ENCODE data around the gene GNAS-AS1. TPM values are rescaled to one million over a fixed set of nuclear protein-coding genes. Genes with fewer than 3 reads are reported as not detected.

The GNAS-AS1 gene
- total and polyA plus RNA-seq, 12 donors, result 0.09 to 1.00 (median 0.24) TPM; not detected in 5

DNA sequence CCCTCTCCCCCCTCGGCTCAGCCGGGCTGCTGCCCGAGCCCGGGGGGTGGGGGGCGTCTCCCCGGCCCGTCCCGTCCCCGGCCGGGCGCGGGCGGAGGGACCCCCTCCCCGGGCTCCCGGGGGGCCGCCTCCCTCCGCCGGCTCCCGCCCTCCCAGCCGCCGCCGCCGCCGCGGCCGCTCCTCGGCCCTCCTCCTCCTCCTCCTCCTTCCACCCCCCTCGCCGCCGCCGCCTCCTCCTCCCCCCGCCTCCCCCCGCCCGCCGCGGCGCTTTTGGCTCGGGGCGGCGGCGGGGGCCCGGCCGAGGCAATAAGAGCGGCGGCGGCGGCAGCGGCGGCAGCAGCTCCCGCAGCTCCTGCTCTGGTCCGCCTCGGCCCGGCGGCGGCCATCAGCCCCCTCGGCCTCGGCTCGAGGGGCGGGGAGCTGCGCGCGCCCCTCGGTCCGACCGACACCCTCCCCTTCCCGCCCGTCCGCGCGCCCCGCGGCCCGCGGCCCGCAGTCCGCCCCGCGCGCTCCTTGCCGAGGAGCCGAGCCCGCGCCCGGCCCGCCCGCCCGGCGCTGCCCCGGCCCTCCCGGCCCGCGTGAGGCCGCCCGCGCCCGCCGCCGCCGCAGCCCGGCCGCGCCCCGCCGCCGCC, 40.5 kb upstream of the GNAS-AS1 start:
- peak overlapping the region in 2 of 4 donors; percentile 38 to 78 for H3K4me3 ChIP-seq
- DNase-seq, result peak; percentile 79 to 90 (median 84)
- WGBS, 4 donors, result 0 to 2% (median 1%) methylated on average over 3 to 67 of the region's 105 CpGs; no CpG with 5 or more reads in 1 of the 4 donors

GRCh38 chr20:58890518-58891085, 39.9 kb upstream of the GNAS-AS1 start:
- peak overlapping the region; percentile 49 to 99 (median 98) for H3K27ac ChIP-seq
- H3K27me3 ChIP-seq, result no peaks in the 10 kb centered on the region
- H3K36me3 ChIP-seq (replicated peaks in 1 of 2), result no peaks in the 10 kb centered on the region
- peaks cover 28 to 31% of the 10 kb centered on the region in 2 donors for H3K4me1 ChIP-seq (replicated peaks in 1 of 2)
- intact Hi-C loops (cut with DNase I), result no loop called here
- WGBS, 4 donors, result 0 to 3% (median 1%) methylated on average over 16 to 61 of the region's 64 CpGs
- peaks cover 0 to 2% (median 0%) of the 10 kb centered on the region in 3 donors for H3K9me3 ChIP-seq (replicated peaks in 1 of 3)
- peak overlapping the region in 3 of 4 donors; percentile 8 to 78 (median 38) for H3K4me3 ChIP-seq
- DNase-seq, result peak; percentile 76 to 90 (median 83)
- TF ChIP-seq, protein P1, sequence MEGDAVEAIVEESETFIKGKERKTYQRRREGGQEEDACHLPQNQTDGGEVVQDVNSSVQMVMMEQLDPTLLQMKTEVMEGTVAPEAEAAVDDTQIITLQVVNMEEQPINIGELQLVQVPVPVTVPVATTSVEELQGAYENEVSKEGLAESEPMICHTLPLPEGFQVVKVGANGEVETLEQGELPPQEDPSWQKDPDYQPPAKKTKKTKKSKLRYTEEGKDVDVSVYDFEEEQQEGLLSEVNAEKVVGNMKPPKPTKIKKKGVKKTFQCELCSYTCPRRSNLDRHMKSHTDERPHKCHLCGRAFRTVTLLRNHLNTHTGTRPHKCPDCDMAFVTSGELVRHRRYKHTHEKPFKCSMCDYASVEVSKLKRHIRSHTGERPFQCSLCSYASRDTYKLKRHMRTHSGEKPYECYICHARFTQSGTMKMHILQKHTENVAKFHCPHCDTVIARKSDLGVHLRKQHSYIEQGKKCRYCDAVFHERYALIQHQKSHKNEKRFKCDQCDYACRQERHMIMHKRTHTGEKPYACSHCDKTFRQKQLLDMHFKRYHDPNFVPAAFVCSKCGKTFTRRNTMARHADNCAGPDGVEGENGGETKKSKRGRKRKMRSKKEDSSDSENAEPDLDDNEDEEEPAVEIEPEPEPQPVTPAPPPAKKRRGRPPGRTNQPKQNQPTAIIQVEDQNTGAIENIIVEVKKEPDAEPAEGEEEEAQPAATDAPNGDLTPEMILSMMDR (IDR thresholded peaks at IDR 0.05), result no peak
- TF ChIP-seq POLR2A (IDR thresholded peaks at IDR 0.05), result peak in 1 of 2 donors; percentile 59

More for the DNA sequence above, 40.5 kb upstream of the GNAS-AS1 start:
- Histone ChIP-seq H3K27me3 (no peaks in the 10 kb centered on the region), H3K4me1 (replicated peaks in 1 of 2) (peaks cover 33 to 34% of the 10 kb centered on the region in 2 donors), H3K36me3 (replicated peaks in 1 of 2) (no peaks in the 10 kb centered on the region), H3K27ac (peak overlapping the region; percentile 49 to 99 (median 98)), H3K9me3 (replicated peaks in 1 of 3) (no peaks in the 10 kb centered on the region)
- intact Hi-C loops (cut with DNase I), result no loop called here
- TF ChIP-seq, protein P1 (IDR thresholded peaks at IDR 0.05), result no peak
- TF ChIP-seq POLR2A (IDR thresholded peaks at IDR 0.05), result peak; percentile 92 to 94

GRCh38 chr20:58889798-58890517, 39.3 kb upstream of the GNAS-AS1 start:
- H3K4me1 ChIP-seq (replicated peaks in 1 of 2), result peaks cover 22 to 24% of the 10 kb centered on the region in 2 donors
- DNase-seq, result peak in 1 of 7 donors; percentile 52
- no peaks in the 10 kb centered on the region for H3K36me3 ChIP-seq (replicated peaks in 1 of 2)
- H3K4me3 ChIP-seq, result peak overlapping the region in 2 of 4 donors; percentile 38 to 78
- H3K27ac ChIP-seq, result peak overlapping the region in 4 of 5 donors; percentile 87 to 99 (median 98)
- no peak for TF ChIP-seq POLR2A (IDR thresholded peaks at IDR 0.05)
- TF ChIP-seq, protein P1 (IDR thresholded peaks at IDR 0.05), result no peak
- no peaks in the 10 kb centered on the region for H3K27me3 ChIP-seq
- H3K9me3 ChIP-seq (replicated peaks in 1 of 3), result peaks cover 0 to 6% (median 0%) of the 10 kb centered on the region in 3 donors
- WGBS, 4 donors, result 28 to 46% (median 41%) methylated on average over 52 to 91 of the region's 91 CpGs
- intact Hi-C loops (cut with DNase I), result no loop called here

- 43 to 53% (median 49%) methylated on average over 19 to 35 of the region's 35 CpGs for WGBS, 4 donors
- peaks cover 15 to 18% of the 10 kb centered on the region in 2 donors for H3K4me1 ChIP-seq (replicated peaks in 1 of 2)
- peak overlapping the region in 4 of 5 donors; percentile 39 to 99 (median 96) for H3K27ac ChIP-seq
- H3K36me3 ChIP-seq (replicated peaks in 1 of 2), result no peaks in the 10 kb centered on the region
- TF ChIP-seq, protein P1 (IDR thresholded peaks at IDR 0.05), result no peak
- no peak for TF ChIP-seq POLR2A (IDR thresholded peaks at IDR 0.05)
- H3K27me3 ChIP-seq, result no peaks in the 10 kb centered on the region
- peaks cover 0 to 6% (median 0%) of the 10 kb centered on the region in 3 donors for H3K9me3 ChIP-seq (replicated peaks in 1 of 3)
- intact Hi-C loops (cut with DNase I), result no loop called here
- peak overlapping the region in 2 of 4 donors; percentile 16 to 78 for H3K4me3 ChIP-seq
- no peak for DNase-seq
Observed at GRCh38 chr20:58889334-58889760, 38.6 kb upstream of the GNAS-AS1 start.

Measured in adrenal gland (tissue), 12 donors.